Body of pancreas (tissue), 4 donors: ENCODE results near the gene WLS. TPM values are rescaled to one million over a fixed set of nuclear protein-coding genes. Genes with fewer than 3 reads are reported as not detected.

Experiments
- ATAC-seq: fragments of 150-250 bp; one replicate; pipeline ENCODE4 v1.9.1; 2016
- DNase-seq, 4 donors: peaks; one replicate each; pipeline ENCODE4 v3.0.0-alpha.2; 2019
- H3K27ac ChIP-seq, 4 donors: fragments of 200-600 bp; sonication (generic); 1 replicate in 3 of 4; 2 replicates in 1 of 4; pipeline versions ENCODE4 v1.5.1 to v1.6.1; 2016 to 2019; ENCODE audit warnings: mild to moderate bottlenecking in 1 of 4, mixed read lengths in 1 of 4, moderate library complexity in 1 of 4
- H3K27me3 ChIP-seq, 2 donors: fragments of 200-600 bp; sonication (generic); one replicate each; pipeline ENCODE4 v1.6.0; 2016; ENCODE audit warnings: mild to moderate bottlenecking in 1 of 2
- H3K36me3 ChIP-seq, 2 donors: fragments of 200-600 bp; sonication (generic); replicated peaks in 1 of 2; 2 replicates each; pipeline ENCODE4 v1.5.1; 2016; ENCODE audit warnings: low read depth in 2 of 2; ENCODE audit not compliant: insufficient read depth in 1 of 2
- H3K4me1 ChIP-seq: fragments of 200-600 bp; sonication (generic); one replicate; pipeline ENCODE4 v1.6.0; 2016
- H3K4me3 ChIP-seq, 2 donors: fragments of 200-600 bp; sonication (generic); 1 replicate in 1 of 2; 2 replicates in 1 of 2; pipeline ENCODE4 v1.5.1; 2016 to 2019
- H3K9me3 ChIP-seq, 3 donors: fragments of 200-600 bp; sonication (generic); 1 replicate in 2 of 3; 2 replicates in 1 of 3; pipeline ENCODE4 v1.5.1; 2016
- POLR2A ChIP-seq, 3 donors: fragments of 450-650 bp; IDR thresholded peaks; one replicate each; pipeline ENCODE4 v1.6.1; 2016; ENCODE audit warnings: antibody characterized with exemption in 3 of 3, mild to moderate bottlenecking in 2 of 3
- WGBS, 2 donors: methylation state at CpG; one replicate each; pipeline ENCODE4 v1.1.5; 2017; 5-methylcytosine and 5-hydroxymethylcytosine counted together
- intact Hi-C: fragments of 100-400 bp; cut with DNase I; formaldehyde crosslinking; loops from one replicate; pipeline ENCODE4 v1.15.1; 2023
- total RNA-seq, 2 donors: library from RNA; depleted of rRNA; stranded (reverse); fragments of >200 nt; gene quantifications; one replicate each; pipeline ENCODE4 v1.1.0, GENCODE V29; 2016
- TF ChIP-seq, protein P1 (sequence below), 7 experiments: fragments of 450-650 bp in 4 of 7; fragments of 200-600 bp in 3 of 7; sonication (generic) in 3 of 7; IDR thresholded peaks; one replicate each; pipeline ENCODE4 v1.5.1; 2016 to 2019; ENCODE audit warnings: antibody characterized with exemption in 7 of 7

Gene WLS
- total RNA-seq, 2 donors from 2014 or later, result 39.6 to 73.4 TPM

DNA sequence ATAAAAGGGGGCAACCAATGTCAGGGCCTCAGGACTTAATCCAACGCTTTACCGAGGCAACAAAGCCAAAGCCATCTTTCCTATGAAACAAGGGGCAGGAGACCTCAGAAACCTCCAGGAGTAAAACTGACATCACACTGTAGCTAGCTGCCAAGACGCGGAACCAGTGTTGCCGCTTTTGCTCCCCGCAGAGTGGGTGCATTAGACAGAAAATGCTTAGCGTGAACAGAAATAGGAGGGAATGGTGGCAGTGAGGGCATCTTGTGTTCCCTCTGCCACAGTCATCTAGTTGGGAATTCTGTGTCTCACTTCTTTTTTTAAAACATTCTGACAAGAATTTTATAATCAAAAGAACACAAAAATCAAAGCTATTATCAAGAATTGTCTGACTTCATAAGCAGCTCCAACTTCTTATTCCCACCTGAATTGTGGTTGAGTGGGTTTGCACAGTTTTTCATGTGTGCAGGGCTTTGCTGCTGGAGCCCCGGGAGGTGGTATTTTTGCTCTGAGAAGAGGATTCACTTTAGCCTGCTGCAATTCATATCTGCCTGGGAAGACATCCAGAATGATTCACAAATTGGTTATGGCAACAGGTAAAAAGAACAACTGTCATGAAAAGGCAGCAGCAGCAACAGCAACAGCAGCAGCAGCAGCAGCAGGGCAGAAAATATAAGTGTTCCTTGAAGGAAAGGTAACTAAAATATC lies 99.7 kb downstream of the WLS start:
- Histone ChIP-seq H3K4me1 (no peaks in the 10 kb centered on the region), H3K27ac (no peak overlapping the region), H3K27me3 (no peaks in the 10 kb centered on the region), H3K36me3 (peaks cover 5 to 6% of the 10 kb centered on the region in 2 donors), H3K9me3 (no peaks in the 10 kb centered on the region), H3K4me3 (no peak overlapping the region)
- intact Hi-C loops, result no loop called here
- DNase-seq (no peak), ATAC-seq (no peak)
- 93 to 96% methylated on average over 8 of the region's 8 CpGs for WGBS, 2 donors
- TF ChIP-seq, protein P1, sequence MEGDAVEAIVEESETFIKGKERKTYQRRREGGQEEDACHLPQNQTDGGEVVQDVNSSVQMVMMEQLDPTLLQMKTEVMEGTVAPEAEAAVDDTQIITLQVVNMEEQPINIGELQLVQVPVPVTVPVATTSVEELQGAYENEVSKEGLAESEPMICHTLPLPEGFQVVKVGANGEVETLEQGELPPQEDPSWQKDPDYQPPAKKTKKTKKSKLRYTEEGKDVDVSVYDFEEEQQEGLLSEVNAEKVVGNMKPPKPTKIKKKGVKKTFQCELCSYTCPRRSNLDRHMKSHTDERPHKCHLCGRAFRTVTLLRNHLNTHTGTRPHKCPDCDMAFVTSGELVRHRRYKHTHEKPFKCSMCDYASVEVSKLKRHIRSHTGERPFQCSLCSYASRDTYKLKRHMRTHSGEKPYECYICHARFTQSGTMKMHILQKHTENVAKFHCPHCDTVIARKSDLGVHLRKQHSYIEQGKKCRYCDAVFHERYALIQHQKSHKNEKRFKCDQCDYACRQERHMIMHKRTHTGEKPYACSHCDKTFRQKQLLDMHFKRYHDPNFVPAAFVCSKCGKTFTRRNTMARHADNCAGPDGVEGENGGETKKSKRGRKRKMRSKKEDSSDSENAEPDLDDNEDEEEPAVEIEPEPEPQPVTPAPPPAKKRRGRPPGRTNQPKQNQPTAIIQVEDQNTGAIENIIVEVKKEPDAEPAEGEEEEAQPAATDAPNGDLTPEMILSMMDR (IDR thresholded peaks at IDR 0.05), result no peak
- no peak for TF ChIP-seq POLR2A (IDR thresholded peaks at IDR 0.05)

DNA sequence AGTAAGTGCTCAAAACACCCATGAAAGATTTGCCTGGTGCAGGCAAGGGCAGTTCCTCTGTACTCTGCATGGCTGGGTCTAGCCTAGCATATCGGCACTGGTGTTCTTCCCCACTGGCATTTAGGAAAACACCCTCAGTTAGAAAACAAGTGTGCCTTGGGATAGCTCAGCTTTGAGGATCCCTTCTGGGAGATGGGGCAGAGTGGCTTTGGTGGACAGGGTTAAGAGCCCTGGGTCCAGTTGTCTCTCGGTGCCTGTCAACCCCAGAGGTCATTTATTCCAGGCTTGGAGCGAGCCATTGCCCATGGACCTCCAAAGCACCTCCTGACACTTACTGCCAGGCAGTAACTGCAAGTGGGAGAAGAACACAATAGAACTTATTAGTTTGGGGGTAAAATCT lies 101.1 kb downstream of the WLS start:
- DNase-seq (no peak), ATAC-seq (no peak)
- TF ChIP-seq, protein P1 (IDR thresholded peaks at IDR 0.05), result no peak
- TF ChIP-seq POLR2A (IDR thresholded peaks at IDR 0.05), result no peak
- H3K4me3 ChIP-seq, result no peak overlapping the region
- no peak overlapping the region for H3K27ac ChIP-seq
- no peaks in the 10 kb centered on the region for H3K9me3 ChIP-seq
- 98 to 100% methylated on average over 3 of the region's 3 CpGs for WGBS, 2 donors
- intact Hi-C loops, result no loop called here
- no peaks in the 10 kb centered on the region for H3K4me1 ChIP-seq
- no peaks in the 10 kb centered on the region for H3K27me3 ChIP-seq
- H3K36me3 ChIP-seq, result peaks cover 5% of the 10 kb centered on the region in 2 donors

DNA sequence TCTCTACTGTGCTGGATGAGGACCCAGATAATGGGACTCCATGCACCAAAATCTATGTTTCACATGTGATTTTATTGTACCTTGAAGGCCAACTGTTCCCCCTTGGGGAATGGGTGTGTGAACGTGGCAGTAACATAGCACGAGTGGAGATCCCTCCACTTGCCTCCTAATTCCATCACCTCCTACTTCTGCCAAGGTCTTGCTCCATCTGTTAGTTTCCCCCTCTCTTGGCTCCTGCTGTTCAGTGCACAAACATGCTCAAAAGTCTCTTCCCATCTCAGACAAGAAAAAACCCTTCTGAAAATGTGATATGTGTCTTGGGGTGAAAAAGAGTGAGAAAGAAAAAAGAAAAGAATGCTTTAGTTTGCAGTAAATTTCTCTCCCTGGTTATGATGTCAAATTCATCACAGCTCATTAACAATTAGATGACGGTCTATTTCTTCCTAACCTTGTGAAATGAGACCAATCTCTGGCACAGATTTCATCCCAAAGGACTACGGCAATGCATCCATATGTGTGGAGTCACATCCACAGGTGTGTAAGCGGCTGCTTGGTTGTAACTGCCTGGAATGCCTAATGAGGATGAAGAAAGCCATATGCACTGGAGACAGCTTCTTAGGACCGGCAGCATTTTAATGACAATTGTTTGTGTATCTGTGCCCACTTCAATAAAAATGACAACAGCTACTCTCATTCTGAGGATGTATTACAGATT lies 102.6 kb downstream of the WLS start:
- TF ChIP-seq POLR2A (IDR thresholded peaks at IDR 0.05), result no peak
- TF ChIP-seq, protein P1 (IDR thresholded peaks at IDR 0.05), result no peak
- H3K27ac ChIP-seq, result no peak overlapping the region
- ATAC-seq, result no peak
- H3K36me3 ChIP-seq, result peaks cover 5% of the 10 kb centered on the region in 2 donors
- no peaks in the 10 kb centered on the region for H3K9me3 ChIP-seq
- WGBS, 2 donors, result 75 to 83% methylated on average over 6 of the region's 6 CpGs
- intact Hi-C loops, result no loop called here
- H3K4me3 ChIP-seq, result no peak overlapping the region
- no peaks in the 10 kb centered on the region for H3K27me3 ChIP-seq
- H3K4me1 ChIP-seq, result no peaks in the 10 kb centered on the region
- DNase-seq, result no peak

DNA sequence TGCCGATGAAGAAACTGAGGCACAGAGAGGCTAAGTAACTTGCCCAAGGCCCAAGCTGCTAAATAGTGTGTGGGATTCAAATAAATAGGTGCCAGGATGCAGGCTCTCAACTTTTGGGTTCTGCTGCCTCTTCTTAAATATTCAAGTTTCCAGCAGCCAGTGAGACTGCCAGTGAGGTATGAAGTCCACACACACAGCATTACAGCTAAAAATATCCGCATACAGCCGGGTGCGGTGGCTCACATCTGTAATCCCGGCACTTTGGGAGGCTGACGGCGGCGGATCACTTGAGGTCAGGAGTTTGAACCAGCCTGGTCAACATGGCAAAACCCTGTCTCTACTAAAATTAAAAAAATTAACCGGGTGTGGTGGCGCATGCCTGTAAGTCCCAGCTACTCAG lies 103.5 kb downstream of the WLS start:
- TF ChIP-seq POLR2A (IDR thresholded peaks at IDR 0.05), result no peak
- TF ChIP-seq, protein P1 (IDR thresholded peaks at IDR 0.05), result no peak
- peaks cover 4 to 8% of the 10 kb centered on the region in 2 donors for H3K36me3 ChIP-seq
- intact Hi-C loops, result no loop called here

More for the DNA sequence above, 103.5 kb downstream of the WLS start:
- no peaks in the 10 kb centered on the region for H3K27me3 ChIP-seq
- no peak for DNase-seq
- ATAC-seq, result no peak
- 85 to 93% methylated on average over 10 of the region's 10 CpGs for WGBS, 2 donors
- no peak overlapping the region for H3K4me3 ChIP-seq
- no peaks in the 10 kb centered on the region for H3K9me3 ChIP-seq
- H3K4me1 ChIP-seq, result no peaks in the 10 kb centered on the region
- H3K27ac ChIP-seq, result no peak overlapping the region
